H1 (cell line): ENCODE data around the gene SURF4.

Experiments
- CBX5 ChIP-seq: fragments of 300-800, 300-1000 bp; sonication (generic); IDR thresholded peaks from 2 replicates; pipeline ENCODE4 v1.7.1; 2016; ENCODE audit warnings: antibody characterized with exemption, low read length, low read depth
- CBX8 ChIP-seq: fragments of 300-800, 300-1000 bp; sonication (generic); IDR thresholded peaks from 2 replicates; pipeline ENCODE4 v1.7.1; 2016; ENCODE audit warnings: low read depth, low read length, borderline replicate concordance
- CEBPB ChIP-seq: IDR thresholded peaks from 2 replicates; pipeline ENCODE4 v1.6.1; 2012; ENCODE audit warnings: low read depth, low read length
- CHD7 ChIP-seq: fragments of 300-600 bp; sonication (generic); IDR thresholded peaks from 2 replicates; pipeline ENCODE4 v1.7.1; 2012; ENCODE audit warnings: low read length, moderate library complexity, mild to moderate bottlenecking, inconsistent platforms; ENCODE audit not compliant: insufficient replicate concordance
- CTCF ChIP-seq, 3 experiments: IDR thresholded peaks; 1 replicate in 2 of 3; 2 replicates in 1 of 3; pipeline versions ENCODE4 v1.5.1 to v1.6.1; 2011; ENCODE audit warnings: low read length in 3 of 3, mild to moderate bottlenecking in 3 of 3, inconsistent platforms in 2 of 3, low read depth in 1 of 3, moderate library complexity in 1 of 3; ENCODE audit not compliant: insufficient read depth in 1 of 3; ENCODE audit errors: control extremely low read depth in 1 of 3
- EP300 ChIP-seq, 2 experiments: IDR thresholded peaks; 1 replicate in 1 of 2; 2 replicates in 1 of 2; pipeline ENCODE4 v1.6.1; 2011 to 2012; ENCODE audit warnings: low read depth in 2 of 2, low read length in 2 of 2, mild to moderate bottlenecking in 2 of 2, borderline replicate concordance in 1 of 2, inconsistent platforms in 1 of 2, moderate library complexity in 1 of 2
- GABPA ChIP-seq: IDR thresholded peaks from 2 replicates; pipeline ENCODE4 v1.6.1; 2011; ENCODE audit warnings: mild to moderate bottlenecking, low read length, moderate library complexity, borderline replicate concordance; ENCODE audit not compliant: insufficient read depth
- JUND ChIP-seq: IDR thresholded peaks from 2 replicates; pipeline ENCODE4 v1.6.1; 2011; ENCODE audit warnings: mild to moderate bottlenecking, improper control_type of control experiment, low read length
- KDM1A ChIP-seq: fragments of 200-600, 300-600 bp; sonication (generic); IDR thresholded peaks from 2 replicates; pipeline ENCODE4 v1.7.1; 2016; ENCODE audit warnings: mild to moderate bottlenecking, low read length, borderline replicate concordance
- MAFK ChIP-seq: IDR thresholded peaks from 2 replicates; pipeline ENCODE4 v1.6.1; 2012; ENCODE audit warnings: low read depth, mild to moderate bottlenecking, improper control_type of control experiment, low read length
- POLR2A ChIP-seq, 2 experiments: IDR thresholded peaks; 1 replicate in 1 of 2; 2 replicates in 1 of 2; pipeline ENCODE4 v1.6.1; 2011; ENCODE audit warnings: low read depth in 2 of 2, low read length in 2 of 2, mild to moderate bottlenecking in 2 of 2; ENCODE audit errors: control extremely low read depth in 1 of 2
- POLR2AphosphoS5 ChIP-seq: IDR thresholded peaks from 2 replicates; pipeline ENCODE4 v1.6.1; 2011; ENCODE audit warnings: low read depth, low read length
- SP1 ChIP-seq: IDR thresholded peaks from 2 replicates; pipeline ENCODE4 v1.6.1; 2011; ENCODE audit warnings: low read depth, low read length
- SRF ChIP-seq: IDR thresholded peaks from 2 replicates; pipeline ENCODE4 v1.6.1; 2011; ENCODE audit warnings: mild to moderate bottlenecking, low read depth, low read length, moderate library complexity

DNA sequence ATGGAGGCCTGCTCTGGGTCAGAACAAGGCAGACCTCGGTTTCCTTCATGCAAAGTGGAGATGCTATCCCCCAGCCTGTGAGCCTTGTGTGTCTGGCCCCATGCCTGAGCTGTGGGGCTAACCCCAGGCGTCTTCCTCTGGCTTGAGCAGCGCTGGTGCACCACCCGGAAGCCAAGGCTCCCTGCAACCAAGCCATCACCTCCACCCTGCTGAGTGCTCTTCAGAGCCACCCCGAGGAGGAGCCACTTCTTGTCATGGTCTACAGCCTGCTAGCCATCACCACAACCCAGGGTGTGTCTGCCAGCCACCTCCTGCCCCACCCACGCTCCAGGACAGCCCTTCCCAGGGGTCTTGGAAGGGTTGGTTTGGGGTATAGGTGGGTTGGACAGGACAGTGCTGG lies 25.7 kb upstream of the SURF4 start:
- TF ChIP-seq CTCF (IDR thresholded peaks at IDR 0.05; ENCODE audit: control extremely low read depth in 1 of 3, insufficient read depth in 1 of 3, low read depth in 1 of 3, low read length in 3 of 3), result no peak
- no peak for TF ChIP-seq POLR2AphosphoS5
- no peak for TF ChIP-seq SP1
- no peak for TF ChIP-seq GABPA
- TF ChIP-seq EP300 (IDR thresholded peaks at IDR 0.05; ENCODE audit: borderline replicate concordance in 1 of 2, low read depth in 2 of 2, low read length in 2 of 2), result no peak
- TF ChIP-seq CHD7, result no peak
- TF ChIP-seq SRF, result no peak
- TF ChIP-seq CBX8, result no peak
- TF ChIP-seq CBX5, result no peak
- no peak for TF ChIP-seq JUND
- TF ChIP-seq CEBPB, result no peak
- no peak for TF ChIP-seq KDM1A
- no peak for TF ChIP-seq MAFK
- TF ChIP-seq POLR2A (IDR thresholded peaks at IDR 0.05; ENCODE audit: control extremely low read depth in 1 of 2, low read depth in 2 of 2, low read length in 2 of 2), result no peak
